GM21717 (cell line): Measurements from ENCODE around the gene BCL2L13.

Experiments
- ATAC-seq: cut with Tn5 transposase; IDR thresholded peaks from one replicate; pipeline ENCODE4 v1.9.1; 2021; ENCODE audit warnings: mild to moderate bottlenecking, moderate library complexity; ENCODE audit not compliant: unreplicated experiment

BCL2L13 gene

GRCh38 chr22:17638432-17639246 is at the start of gene BCL2L13:
Gene BCL2L13, plus strand, starts transcription at chr22:17638757. Its CDS starts 16,955 bp downstream, at chr22:17655712.
- ATAC-seq: peak; percentile 95

- no peak for ATAC-seq
These were observed 48.7 kb upstream of the BCL2L13 start for GRCh38 chr22:17589810-17590375.

- no peak for ATAC-seq
These were observed 48.0 kb upstream of the BCL2L13 start for GRCh38 chr22:17590586-17590985.

GRCh38 chr22:17592201-17592600 is 46.4 kb upstream of the BCL2L13 start:
- ATAC-seq: no peak

GRCh38 chr22:17596226-17596625 is 42.3 kb upstream of the BCL2L13 start:
- no peak for ATAC-seq

- no peak for ATAC-seq
These were observed 41.3 kb upstream of the BCL2L13 start for GRCh38 chr22:17597217-17597616.

- ATAC-seq: no peak
These were observed 40.2 kb upstream of the BCL2L13 start for GRCh38 chr22:17598318-17598717.

- ATAC-seq: no peak
These were observed 37.5 kb upstream of the BCL2L13 start for GRCh38 chr22:17601031-17601430.

- ATAC-seq: no peak
These were observed 34.9 kb upstream of the BCL2L13 start for GRCh38 chr22:17603668-17604067.

GRCh38 chr22:17606496-17606895 is 32.1 kb upstream of the BCL2L13 start:
- ATAC-seq: no peak

GRCh38 chr22:17607891-17608521 is 30.6 kb upstream of the BCL2L13 start:
- ATAC-seq: no peak

GRCh38 chr22:17612057-17612456 is 26.5 kb upstream of the BCL2L13 start:
- no peak for ATAC-seq

- ATAC-seq: no peak
These were observed 25.3 kb upstream of the BCL2L13 start for GRCh38 chr22:17613280-17613679.

GRCh38 chr22:17627961-17628405 is 10.6 kb upstream of the BCL2L13 start:
- no peak for ATAC-seq

- ATAC-seq: peak; percentile 98
These were observed 10.0 kb upstream of the BCL2L13 start, which contains the start of gene ATP6V1E1 for GRCh38 chr22:17628406-17629172. Gene ATP6V1E1, minus strand, starts transcription at chr22:17628749. Its CDS starts 114 bp downstream, at chr22:17628635.

- ATAC-seq: no peak
These were observed 9.4 kb upstream of the BCL2L13 start for GRCh38 chr22:17629173-17629489.

GRCh38 chr22:17629641-17630040 is 8.9 kb upstream of the BCL2L13 start:
- no peak for ATAC-seq

GRCh38 chr22:17631076-17631565 is 7.4 kb upstream of the BCL2L13 start:
- no peak for ATAC-seq

GRCh38 chr22:17633217-17633997 is 5.2 kb upstream of the BCL2L13 start:
- no peak for ATAC-seq

GRCh38 chr22:17633998-17634323 is 4.6 kb upstream of the BCL2L13 start:
- no peak for ATAC-seq
